A549 (cell line): ENCODE results near the gene MAP2K6.

ENCODE experiments used
- KDM1A ChIP-seq: fragments of 200-600 bp; sonication (generic); IDR thresholded peaks from 2 replicates; pipeline ENCODE4 v1.6.1; 2016; ENCODE audit warnings: low read depth, mild to moderate bottlenecking
- MYC ChIP-seq: IDR thresholded peaks from 2 replicates; pipeline ENCODE4 v1.6.1; 2012; ENCODE audit warnings: mild to moderate bottlenecking, inconsistent platforms, low read length, improper control_type of control experiment, borderline replicate concordance
- REST ChIP-seq: fragments of 200-600 bp; sonication (generic); IDR thresholded peaks from 2 replicates; pipeline ENCODE4 v1.6.1; 2016; ENCODE audit warnings: antibody characterized with exemption, mild to moderate bottlenecking, moderate library complexity

- no peak for TF ChIP-seq KDM1A
- TF ChIP-seq REST, result no peak
- no peak for TF ChIP-seq MYC
These were observed 9.0 kb downstream of the MAP2K6 start for GRCh38 chr17:69423450-69423849.
